ENCODE measurements around the gene TACC2.

The TACC2 gene

GRCh38 chr10:122029499-122030199 lies 40.7 kb downstream of the TACC2 start:
- DNase-seq, result no peak

DNA sequence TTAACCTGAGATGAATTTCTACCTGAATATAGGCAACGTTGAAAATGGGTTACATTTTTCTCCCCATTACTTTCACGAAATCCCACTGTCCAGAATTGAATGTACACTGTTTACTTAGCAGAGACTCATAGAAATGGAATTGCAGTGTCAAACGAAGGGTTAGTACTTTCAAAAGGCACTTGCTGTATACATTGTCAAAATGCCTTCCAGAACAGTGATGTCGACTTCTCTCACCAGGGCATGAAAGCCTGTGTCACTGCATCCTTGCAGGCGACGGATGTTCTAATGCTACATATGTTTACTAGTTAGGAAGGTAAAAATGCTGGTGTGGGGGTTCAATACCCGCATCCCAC lies 41.2 kb downstream of the TACC2 start:
- no peak for DNase-seq

- no peak for DNase-seq
Measured at GRCh38 chr10:122033224-122033926, 44.4 kb downstream of the TACC2 start.

DNA sequence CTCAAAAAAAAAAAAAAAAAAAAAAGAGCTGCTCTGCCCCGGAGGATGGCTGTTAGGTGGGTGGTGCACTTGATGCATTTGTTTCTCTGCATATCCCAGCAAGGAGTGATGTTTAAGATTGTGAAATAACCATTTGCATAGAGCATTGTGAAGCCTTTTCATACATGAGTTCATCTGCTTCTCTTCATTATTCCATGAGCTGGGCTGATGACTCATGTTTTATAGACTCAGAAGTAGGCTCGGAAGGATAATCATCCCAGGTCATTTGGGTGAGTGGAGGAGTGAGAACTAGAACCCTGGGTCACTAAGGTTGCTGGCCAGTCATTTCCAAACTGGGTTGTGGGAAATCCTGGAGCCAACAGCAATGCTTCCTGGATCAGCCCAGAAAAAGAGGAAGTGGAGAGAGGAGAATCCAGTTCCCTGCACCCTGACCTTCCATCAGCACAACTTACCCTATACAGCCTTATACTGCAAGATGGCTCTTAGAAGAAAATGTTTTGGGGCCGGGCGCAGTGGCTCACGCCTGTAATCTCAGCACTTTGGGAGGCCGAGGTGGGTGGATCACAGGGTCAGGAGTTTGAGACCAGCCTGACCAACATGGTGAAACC lies 45.3 kb downstream of the TACC2 start:
- DNase-seq, result no peak

- no peak for DNase-seq
Measured at GRCh38 chr10:122040786-122041185, 51.8 kb downstream of the TACC2 start.

DNA sequence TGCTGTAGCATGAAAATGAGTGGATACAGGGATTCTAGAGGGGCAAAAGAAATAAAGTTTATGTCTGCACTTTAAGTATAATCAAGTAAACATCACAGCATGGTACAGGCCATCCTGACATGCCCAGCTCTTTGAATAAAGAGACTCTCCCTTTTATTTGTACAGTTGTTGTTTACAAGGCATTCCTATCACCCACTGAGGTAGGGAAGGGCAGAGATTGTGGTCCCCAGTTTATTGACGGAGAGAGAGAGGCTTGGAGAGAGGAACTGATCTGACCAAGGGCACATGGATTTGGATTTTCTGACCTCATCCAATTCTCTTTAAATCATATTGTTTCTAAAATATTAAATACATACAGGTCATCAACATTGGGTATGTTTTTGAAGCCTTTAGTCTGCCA lies 53.9 kb downstream of the TACC2 start:
- no peak for DNase-seq

DNA sequence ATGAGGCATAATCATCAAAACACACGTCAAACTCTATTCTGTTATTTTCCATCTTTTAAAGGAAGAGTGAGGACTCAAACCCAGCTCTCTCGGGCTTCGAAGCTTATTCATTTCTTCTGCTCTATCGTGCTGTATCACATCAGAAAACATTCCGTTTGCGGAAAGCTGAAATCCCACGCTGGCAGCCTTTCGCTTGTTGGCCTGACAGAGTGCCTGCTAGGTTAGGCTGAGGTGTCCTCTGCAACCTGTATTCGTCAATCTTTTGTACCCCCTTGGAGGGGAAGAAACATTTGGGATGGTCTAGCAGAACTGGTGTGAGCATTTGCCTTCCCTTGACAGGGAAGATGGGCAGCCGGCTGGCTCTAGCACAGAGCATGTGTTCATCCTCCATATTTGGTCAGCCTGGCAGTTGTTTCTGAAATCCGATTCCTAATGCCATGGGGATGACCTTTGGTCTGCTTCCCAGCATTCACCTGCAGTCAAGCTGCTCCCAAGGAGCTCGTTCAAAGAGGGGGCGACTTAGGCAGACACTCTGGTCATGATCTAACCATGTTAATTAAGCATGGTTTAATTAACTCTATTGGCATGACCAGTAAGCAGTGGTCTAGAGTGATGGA lies 55.2 kb downstream of the TACC2 start:
- no peak for DNase-seq

GRCh38 chr10:122044713-122045112 lies 55.8 kb downstream of the TACC2 start:
- DNase-seq, result no peak

GRCh38 chr10:122045212-122045611 lies 56.2 kb downstream of the TACC2 start:
- DNase-seq, result no peak

DNA sequence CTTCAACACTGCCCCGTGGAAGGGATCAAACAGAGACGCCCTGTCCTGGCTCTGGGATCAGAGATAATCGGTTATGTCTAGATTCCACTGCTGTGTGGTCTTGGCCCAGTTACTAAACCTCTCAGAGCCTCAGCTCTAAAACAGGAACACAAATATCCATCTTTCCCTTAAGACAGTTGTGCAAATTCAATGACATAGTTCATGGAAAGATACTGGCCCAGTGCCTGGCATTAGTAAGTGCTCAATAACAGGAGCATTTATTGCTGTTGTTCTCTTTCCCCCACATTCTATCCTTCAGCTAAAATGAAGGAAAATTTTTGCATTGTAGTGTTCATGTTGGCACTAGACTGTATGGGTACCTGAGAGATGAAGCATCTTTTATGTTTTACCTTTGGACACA lies 58.6 kb downstream of the TACC2 start:
- no peak for DNase-seq

DNA sequence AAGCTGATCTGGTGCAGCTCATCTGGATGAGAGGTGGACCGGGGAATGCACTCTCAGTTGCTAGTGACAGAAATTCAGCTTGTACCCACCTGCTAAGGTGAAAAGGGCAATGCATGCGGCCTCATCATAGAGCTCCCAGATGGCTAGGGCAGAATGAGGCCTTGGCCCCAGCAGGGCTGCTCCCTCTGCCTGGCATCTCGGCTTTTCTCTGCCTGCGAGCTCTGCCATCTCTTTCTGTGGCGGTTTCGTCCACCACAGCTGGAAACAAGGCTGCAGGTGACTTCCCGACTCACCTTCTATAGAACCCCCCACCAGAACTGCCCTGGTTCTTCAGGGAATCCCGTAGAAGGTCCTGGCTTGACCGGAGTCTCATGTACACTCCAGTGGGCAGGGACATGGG lies 60.1 kb downstream of the TACC2 start:
- DNase-seq, result no peak

DNA sequence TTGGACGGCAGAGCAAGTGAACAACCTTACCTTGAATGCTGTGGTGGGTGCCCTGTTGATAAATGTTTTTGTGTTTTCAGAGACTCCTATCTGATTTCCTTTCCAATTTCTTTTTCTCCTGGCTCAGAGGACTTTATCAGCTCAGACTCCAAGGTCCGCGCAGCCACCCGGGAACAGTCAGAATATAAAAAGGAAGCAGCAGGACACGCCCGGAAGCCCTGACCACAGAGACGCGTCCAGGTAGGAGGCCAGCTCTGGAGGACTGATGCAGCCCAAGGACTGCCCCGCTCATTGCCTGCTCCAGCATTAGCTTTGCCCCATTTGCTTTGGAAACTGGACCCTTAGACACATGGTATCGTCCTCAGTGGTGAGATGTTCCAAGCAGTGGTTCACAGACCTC lies 61.3 kb downstream of the TACC2 start:
- DNase-seq, result no peak

DNA sequence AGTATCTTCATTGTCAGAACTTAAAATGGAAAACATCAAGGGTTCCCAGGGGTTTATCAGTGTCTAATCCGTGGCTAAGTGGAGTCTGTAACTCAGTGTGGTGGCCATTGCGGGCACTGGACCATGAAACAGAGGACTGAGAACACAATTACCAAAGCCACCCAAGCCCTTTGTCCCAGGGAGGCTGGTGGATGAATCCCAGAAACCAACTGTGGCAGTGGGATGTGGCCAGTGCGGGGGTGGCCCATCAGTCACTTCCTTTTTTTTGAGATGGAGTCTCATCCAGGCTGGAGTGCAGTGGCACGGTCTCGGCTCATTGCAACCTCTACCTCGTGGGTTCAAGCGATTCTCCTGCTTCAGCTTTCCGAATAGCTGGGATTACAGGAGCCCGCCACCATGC lies 61.8 kb downstream of the TACC2 start:
- no peak for DNase-seq

GRCh38 chr10:122051609-122052385 lies 62.8 kb downstream of the TACC2 start:
- DNase-seq, result no peak

DNA sequence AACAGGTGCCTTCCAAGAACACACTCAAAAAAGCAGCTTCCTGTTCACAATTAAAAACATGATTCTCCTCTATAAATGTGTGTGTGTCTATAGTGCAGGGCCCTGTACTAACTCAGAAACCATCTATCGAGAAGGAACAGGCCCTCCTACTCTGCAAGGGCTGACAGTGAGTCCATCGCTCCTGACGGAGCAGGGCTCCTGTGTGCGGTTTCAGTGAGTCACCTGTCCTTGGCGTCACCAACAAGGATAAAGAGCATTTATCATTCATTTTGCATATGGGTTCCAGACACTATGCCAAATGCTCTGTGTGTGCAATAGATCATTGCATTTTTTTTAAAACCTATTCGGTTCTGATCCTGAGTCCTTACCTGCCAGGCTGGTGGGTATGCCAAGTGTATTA lies 63.7 kb downstream of the TACC2 start:
- no peak for DNase-seq

GRCh38 chr10:122053314-122053713 lies 64.4 kb downstream of the TACC2 start:
- no peak for DNase-seq

GRCh38 chr10:122054048-122055025 lies 65.4 kb downstream of the TACC2 start:
- DNase-seq, result no peak

- no peak for DNase-seq
Measured at GRCh38 chr10:122055252-122055651, 66.3 kb downstream of the TACC2 start.

DNA sequence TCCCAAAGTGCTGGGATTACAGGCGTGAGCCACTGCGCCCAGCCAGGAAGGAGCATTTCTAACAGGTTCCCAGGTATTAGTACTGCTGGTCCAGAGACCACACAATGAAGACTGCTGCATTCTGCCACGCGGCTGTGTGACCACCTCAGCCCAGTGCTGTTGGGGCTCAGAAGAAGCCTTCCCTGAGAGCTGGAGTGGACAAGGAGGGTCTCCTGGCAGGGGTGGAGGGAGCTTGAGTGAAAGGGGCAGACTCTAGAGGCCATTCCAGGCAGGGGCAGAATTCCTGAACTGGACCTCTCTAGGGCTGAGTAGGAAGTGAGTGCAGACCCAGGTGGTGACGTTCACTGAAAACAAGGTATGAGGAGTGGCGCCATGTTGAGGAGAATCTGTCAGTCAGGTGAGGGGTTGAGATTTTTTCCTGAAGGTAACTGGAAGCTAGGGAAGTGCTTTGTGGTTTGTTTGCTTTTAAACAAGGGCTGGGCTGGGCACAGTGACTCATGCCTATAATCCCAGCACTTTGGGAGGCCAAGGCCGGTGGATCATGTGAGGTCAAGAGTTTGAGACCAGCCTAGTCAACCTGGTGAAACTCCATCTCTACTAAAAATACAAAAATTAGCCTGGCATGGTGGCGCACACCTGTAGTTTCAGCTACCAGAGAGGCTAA lies 67.6 kb downstream of the TACC2 start:
- no peak for DNase-seq

- DNase-seq, result no peak
Measured at GRCh38 chr10:122057841-122058413, 69.0 kb downstream of the TACC2 start.

DNA sequence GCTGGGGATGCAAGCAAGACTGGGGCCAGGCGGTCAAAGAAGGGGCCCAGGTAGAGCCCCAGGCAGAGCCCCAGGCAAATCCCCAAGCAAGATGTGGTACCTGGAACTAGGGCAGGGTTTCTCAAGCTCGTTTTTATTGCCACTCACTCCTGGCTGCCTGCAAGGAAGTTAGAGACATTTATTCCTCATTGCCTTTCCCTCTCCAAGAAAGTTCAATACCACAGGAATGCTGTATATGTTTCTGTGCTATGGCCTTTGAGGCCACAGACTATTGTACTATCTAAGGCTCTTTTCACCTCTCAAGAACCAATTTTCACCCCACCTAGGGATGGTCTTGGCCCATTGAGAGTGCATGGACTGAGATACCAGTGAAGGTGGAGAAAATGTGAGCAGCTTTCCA lies 71.3 kb downstream of the TACC2 start:
- no peak for DNase-seq
